Activated naive CD8-positive, alpha-beta T cell treated with anti-CD3 and anti-CD28 coated beads, Interleukin-2, amount 50 U/mL, for 16 hours (primary cell): ENCODE results near the gene PKDCC.

Experiments used
- DNase-seq: peaks from one replicate; pipeline ENCODE4 v3.0.0-alpha.2; 2020; ENCODE audit warnings: low read depth, low spot score

The PKDCC gene

GRCh38 chr2:42049221-42050009 is 1.6 kb downstream of the PKDCC start:
- no peak for DNase-seq

- no peak for DNase-seq
Observed at GRCh38 chr2:42050010-42050702, 2.3 kb downstream of the PKDCC start.

- no peak for DNase-seq
Observed at GRCh38 chr2:42050703-42051542, 3.1 kb downstream of the PKDCC start.

- DNase-seq = no peak
Observed at GRCh38 chr2:42051543-42052235, 3.9 kb downstream of the PKDCC start.

GRCh38 chr2:42052702-42053481 is 5.1 kb downstream of the PKDCC start:
- DNase-seq = no peak

- DNase-seq = no peak
Observed at GRCh38 chr2:42053482-42053790, 5.6 kb downstream of the PKDCC start.

GRCh38 chr2:42053791-42054701 is 6.2 kb downstream of the PKDCC start:
- DNase-seq = no peak

GRCh38 chr2:42054714-42055430 is 7.1 kb downstream of the PKDCC start:
- no peak for DNase-seq

GRCh38 chr2:42055573-42056514 is 8.0 kb downstream of the PKDCC start:
- DNase-seq = no peak

- DNase-seq = no peak
Observed at GRCh38 chr2:42057159-42057901, 9.5 kb downstream of the PKDCC start.

- no peak for DNase-seq
Observed at GRCh38 chr2:42057902-42058450, 10.2 kb downstream of the PKDCC start.

GRCh38 chr2:42059261-42059898 is 11.6 kb downstream of the PKDCC start:
- no peak for DNase-seq

GRCh38 chr2:42060028-42060427 is 12.2 kb downstream of the PKDCC start:
- DNase-seq = no peak

- DNase-seq = no peak
Observed at GRCh38 chr2:42060718-42061619, 13.1 kb downstream of the PKDCC start.

GRCh38 chr2:42061839-42062238 is 14.0 kb downstream of the PKDCC start:
- no peak for DNase-seq
